ENCODE results near the gene PCDHGA10.
"Not testable (repeated sequence)": the region's sequence is repeated elsewhere in the genome, so short reads cannot be mapped to it uniquely, and the experiment has no call there.

Gene PCDHGA10

DNA sequence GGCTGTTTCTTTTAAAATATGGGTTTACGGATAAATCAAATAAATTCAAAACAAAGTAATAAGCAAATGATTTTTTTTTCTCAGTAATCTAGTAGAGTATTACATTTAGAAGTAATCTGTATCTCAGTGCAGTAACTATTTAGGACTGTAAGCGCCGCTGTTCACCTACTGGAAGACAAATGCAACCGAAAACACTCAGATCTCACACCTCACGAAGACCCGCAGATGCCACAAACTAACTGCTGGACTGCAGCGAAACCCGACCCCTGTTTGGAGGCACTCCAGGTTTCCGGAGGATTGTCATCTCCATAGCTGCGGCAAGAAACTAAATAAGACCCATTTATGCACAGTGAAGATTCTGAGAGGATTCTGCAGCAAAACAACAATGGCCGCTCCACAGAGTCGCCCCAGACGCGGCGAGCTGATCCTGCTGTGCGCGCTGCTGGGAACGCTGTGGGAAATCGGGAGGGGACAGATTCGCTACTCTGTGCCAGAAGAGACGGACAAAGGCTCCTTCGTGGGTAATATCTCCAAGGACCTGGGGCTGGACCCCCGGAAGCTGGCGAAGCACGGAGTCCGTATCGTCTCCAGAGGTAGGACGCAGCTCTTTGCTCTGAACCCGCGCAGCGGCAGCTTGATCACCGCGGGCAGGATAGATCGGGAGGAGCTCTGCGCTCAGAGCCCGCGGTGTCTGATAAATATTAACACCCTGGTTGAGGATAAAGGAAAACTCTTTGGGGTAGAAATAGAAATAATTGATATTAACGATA lies 20.2 kb upstream of the PCDHGA10 start, which contains the start of gene PCDHGA8:
Gene PCDHGA8 (plus strand): TSS at position 205 of the 770 bp plus-strand sequence. CDS start 181 bp downstream, at position 386.
- no peak within 1 kb of the TSS for H3K4me3 ChIP-seq (ENCODE audit: low read depth, low read length)

DNA sequence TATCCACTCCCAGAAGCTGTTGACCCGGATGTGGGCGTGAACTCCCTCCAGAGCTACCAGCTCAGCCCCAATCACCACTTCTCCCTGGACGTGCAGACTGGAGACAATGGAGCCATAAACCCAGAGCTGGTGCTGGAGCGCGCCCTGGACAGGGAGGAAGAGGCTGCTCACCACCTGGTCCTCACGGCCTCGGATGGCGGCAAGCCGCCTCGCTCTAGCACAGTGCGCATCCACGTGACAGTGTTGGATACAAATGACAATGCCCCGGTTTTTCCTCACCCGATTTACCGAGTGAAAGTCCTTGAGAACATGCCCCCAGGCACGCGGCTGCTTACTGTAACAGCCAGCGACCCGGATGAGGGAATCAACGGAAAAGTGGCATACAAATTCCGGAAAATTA lies 19.5 kb upstream of the PCDHGA10 start:
- no peak overlapping the region for H3K4me3 ChIP-seq (ENCODE audit: low read depth, low read length)

DNA sequence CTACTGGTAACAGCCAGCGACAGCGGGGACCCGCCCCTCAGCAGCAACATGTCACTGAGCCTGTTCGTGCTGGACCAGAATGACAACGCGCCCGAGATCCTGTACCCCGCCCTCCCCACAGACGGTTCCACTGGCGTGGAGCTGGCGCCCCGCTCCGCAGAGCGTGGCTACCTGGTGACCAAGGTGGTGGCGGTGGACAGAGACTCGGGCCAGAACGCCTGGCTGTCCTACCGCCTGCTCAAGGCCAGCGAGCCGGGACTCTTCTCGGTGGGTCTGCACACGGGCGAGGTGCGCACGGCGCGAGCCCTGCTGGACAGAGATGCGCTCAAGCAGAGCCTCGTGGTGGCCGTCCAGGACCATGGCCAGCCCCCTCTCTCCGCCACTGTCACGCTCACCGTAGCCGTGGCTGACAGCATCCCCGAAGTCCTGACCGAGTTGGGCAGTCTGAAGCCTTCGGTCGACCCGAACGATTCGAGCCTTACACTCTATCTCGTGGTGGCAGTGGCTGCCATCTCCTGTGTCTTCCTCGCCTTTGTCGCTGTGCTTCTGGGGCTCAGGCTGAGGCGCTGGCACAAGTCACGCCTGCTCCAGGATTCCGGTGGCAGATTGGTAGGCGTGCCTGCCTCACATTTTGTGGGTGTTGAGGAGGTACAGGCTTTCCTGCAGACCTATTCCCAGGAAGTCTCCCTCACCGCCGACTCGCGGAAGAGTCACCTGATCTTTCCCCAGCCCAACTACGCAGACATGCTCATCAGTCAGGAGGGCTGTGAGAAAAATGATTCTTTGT lies 18.2 kb upstream of the PCDHGA10 start:
- not testable (repeated sequence) for H3K4me3 ChIP-seq (ENCODE audit: low read depth, low read length)

DNA sequence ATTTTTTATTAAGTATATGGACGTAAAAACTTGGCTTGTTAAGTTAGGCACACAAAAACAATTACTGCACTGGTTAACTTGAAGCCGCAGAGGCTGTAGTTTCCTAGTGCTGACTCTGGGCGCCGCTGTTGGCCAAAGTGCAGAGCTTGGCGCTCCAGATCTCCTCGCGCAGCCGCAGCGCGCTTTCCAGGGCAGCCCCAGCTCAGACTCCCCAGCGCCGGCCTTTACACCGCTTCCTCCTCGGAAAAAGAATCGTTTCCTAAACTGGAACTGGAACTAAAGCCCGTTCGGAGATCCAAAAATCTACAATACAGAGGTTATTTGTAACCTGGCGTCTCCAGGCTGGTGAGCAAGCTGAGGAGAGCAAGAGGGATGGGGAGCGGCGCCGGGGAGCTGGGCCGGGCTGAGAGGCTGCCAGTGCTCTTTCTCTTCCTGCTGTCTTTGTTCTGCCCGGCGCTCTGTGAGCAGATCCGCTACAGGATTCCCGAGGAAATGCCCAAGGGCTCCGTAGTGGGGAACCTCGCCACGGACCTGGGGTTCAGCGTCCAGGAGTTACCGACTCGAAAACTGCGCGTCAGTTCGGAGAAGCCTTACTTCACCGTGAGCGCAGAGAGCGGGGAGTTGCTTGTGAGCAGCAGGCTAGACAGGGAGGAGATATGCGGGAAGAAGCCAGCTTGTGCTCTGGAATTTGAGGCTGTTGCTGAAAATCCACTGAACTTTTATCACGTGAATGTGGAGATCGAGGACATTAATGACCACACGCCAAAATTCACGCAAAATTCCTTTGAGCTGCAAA lies 14.8 kb upstream of the PCDHGA10 start, which contains the start of gene PCDHGB5:
Gene PCDHGB5 (plus strand): TSS at position 192 of the 796 bp plus-strand sequence. CDS start 181 bp downstream, at position 373.
- H3K4me3 ChIP-seq (ENCODE audit: low read depth, low read length), result not testable (repeated sequence)

DNA sequence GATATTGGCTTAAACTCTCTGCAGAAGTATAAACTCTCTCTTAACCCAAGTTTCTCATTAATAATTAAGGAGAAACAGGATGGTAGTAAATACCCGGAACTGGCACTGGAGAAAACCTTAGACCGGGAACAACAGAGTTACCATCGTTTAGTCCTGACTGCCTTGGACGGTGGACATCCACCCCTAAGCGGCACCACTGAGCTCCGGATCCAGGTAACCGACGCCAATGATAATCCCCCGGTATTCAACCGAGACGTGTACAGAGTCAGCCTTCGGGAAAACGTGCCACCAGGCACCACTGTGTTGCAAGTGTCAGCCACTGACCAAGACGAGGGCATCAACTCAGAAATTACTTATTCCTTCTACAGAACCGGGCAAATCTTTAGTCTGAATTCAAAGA lies 14.2 kb upstream of the PCDHGA10 start:
- no peak overlapping the region for H3K4me3 ChIP-seq (ENCODE audit: low read depth, low read length)

GRCh38 chr5:141399555-141400258 lies 13.1 kb upstream of the PCDHGA10 start:
- no peak overlapping the region for H3K4me3 ChIP-seq (ENCODE audit: low read depth, low read length)

DNA sequence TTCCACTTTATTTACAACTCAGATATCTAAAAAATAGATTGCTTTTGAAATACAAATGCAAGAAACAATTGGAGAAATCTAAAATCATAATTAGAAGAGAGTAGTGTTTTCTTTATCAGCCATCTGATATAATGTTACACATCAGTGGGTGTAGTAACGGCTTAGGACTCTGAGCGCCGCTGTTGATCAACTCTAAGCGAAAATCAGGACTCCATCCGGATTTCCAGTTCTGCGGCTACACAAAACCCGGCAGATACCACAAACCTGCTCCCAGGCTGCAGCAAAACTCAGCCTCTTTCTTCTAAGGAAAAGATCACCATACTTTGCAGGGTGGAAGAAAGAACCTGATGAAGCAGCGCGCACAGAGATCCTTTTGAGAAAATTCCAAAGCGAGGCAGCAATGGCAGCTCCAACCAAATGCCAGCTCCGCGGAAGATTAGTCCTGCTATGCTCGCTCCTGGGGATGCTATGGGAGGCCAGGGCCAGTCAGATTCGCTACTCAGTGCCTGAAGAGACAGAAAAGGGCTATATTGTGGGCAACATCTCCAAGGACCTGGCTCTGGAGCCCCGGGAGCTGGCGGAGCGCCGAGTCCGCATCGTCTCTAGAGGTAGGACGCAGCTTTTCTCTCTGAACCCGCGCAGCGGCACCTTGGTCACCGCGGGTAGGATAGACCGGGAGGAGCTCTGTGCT lies 10.1 kb upstream of the PCDHGA10 start, which contains the start of gene PCDHGA9:
Gene PCDHGA9 (plus strand): TSS at position 226 of the 691 bp plus-strand sequence. CDS start 175 bp downstream, at position 401.
- H3K4me3 ChIP-seq (ENCODE audit: low read depth, low read length), result no peak within 1 kb of the TSS

DNA sequence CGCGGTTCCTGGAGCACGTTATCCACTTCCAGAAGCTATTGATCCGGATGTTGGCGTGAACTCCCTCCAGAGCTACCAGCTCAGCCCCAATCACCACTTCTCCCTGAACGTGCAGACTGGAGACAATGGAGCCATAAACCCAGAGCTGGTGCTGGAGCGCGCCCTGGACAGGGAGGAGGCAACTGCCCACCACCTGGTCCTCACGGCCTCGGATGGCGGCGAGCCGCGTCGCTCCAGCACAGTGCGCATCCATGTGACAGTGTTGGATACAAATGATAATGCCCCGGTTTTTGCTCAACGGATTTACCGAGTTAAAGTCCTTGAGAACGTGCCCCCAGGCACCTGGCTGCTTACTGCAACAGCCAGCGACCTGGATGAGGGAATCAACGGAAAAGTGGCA lies 9.4 kb upstream of the PCDHGA10 start:
- H3K4me3 ChIP-seq (ENCODE audit: low read depth, low read length), result no peak overlapping the region

- peak within 1 kb of the TSS; percentile 53 for H3K4me3 ChIP-seq (ENCODE audit: low read depth, low read length)
Measured at GRCh38 chr5:141407790-141408505, 4.8 kb upstream of the PCDHGA10 start, which contains the start of gene PCDHGB6. PCDHGB6 (plus strand) TSS chr5:141408021; CDS start chr5:141408203, 182 bp downstream.

DNA sequence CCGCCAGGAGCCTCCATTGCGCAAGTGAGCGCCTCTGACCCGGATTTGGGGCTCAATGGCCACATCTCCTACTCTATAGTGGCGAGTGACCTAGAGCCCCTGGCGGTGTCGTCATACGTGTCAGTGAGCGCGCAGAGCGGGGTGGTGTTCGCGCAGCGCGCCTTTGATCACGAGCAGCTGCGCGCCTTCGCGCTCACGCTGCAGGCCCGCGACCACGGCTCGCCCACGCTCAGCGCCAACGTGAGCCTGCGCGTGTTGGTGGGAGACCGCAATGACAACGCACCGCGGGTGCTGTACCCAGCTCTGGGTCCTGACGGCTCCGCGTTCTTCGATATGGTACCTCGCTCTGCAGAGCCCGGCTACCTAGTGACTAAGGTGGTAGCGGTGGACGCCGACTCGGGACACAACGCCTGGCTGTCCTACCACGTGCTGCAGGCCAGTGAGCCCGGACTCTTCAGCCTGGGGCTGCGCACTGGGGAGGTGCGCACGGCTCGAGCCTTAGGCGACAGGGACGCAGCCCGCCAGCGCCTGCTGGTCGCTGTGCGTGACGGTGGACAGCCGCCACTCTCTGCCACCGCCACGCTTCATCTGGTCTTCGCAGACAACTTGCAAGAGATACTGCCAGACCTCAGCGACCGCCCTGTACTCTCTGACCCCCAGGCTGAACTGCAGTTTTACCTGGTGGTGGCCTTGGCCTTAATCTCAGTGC lies 3.0 kb upstream of the PCDHGA10 start:
- no peak overlapping the region for H3K4me3 ChIP-seq (ENCODE audit: low read depth, low read length)

DNA sequence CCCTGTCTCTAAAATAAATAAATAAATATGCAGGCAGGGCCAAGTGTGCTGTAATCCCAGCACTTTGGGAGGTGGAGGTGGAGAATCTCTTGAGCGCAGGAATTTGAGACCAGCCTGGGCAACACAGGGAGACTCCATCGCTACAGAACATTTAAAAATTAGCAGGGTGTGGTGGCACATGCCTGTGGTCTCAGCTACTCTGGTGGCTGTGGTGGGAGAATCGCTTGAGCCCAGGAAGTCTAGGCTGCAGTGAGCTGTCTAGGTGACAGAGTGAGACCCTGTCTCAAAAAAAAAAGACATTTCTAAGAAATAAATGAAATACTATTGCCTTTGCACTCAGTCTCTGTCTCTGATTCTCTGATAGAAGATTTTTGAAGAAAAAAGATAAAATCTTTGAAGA lies 1.2 kb upstream of the PCDHGA10 start:
- no peak overlapping the region for H3K4me3 ChIP-seq (ENCODE audit: low read depth, low read length)

DNA sequence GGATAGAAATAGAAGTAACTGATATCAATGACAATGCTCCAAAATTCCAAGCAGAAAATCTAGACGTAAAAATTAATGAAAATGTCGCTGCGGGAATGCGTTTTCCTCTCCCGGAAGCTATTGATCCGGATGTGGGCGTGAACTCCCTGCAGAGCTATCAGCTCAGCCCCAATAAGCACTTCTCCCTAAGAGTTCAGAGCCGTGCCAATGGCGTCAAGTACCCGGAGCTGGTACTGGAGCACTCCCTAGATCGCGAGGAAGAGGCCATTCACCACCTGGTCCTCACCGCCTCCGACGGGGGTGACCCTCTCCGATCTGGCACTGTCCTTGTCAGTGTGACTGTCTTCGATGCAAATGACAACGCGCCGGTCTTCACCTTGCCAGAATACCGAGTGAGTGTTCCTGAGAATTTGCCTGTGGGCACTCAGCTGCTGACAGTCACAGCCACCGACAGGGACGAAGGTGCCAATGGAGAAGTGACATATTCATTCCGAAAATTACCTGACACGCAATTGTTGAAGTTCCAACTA lies 818 bp downstream of the PCDHGA10 start:
- H3K4me3 ChIP-seq (ENCODE audit: low read depth, low read length), result peak overlapping the region; percentile 40

DNA sequence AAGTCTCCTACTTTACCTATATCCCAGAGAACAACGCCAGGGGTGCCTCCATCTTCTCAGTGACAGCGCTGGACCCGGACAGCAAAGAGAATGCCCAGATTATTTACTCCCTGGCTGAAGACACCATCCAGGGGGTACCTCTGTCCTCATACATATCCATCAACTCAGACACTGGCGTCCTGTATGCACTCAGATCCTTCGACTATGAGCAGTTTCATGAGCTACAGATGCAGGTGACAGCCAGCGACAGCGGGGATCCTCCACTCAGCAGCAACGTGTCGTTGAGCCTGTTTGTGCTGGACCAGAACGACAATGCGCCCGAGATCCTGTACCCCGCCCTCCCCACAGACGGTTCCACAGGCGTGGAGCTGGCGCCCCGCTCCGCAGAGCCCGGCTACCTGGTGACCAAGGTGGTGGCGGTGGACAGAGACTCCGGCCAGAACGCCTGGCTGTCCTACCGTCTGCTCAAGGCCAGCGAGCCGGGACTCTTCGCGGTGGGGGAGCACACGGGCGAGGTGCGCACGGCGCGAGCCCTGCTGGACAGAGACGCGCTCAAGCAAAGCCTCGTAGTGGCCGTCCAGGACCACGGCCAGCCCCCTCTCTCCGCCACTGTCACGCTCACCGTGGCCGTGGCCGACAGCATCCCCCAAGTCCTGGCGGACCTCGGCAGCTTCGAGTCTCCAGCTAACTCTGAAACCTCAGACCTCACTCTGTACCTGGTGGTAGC lies 1.9 kb downstream of the PCDHGA10 start:
- not testable (repeated sequence) for H3K4me3 ChIP-seq (ENCODE audit: low read depth, low read length)

DNA sequence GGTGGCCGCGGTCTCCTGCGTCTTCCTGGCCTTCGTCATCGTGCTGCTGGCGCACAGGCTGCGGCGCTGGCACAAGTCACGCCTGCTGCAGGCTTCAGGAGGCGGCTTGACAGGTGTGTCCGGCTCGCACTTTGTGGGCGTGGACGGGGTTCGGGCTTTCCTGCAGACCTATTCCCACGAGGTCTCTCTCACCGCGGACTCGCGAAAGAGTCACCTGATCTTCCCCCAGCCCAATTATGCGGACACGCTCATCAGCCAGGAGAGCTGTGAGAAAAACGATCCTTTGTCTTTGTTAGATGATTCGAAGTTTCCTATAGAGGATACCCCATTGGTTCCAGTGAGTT lies 2.5 kb downstream of the PCDHGA10 start:
- H3K4me3 ChIP-seq (ENCODE audit: low read depth, low read length), result not testable (repeated sequence)

- H3K4me3 ChIP-seq (ENCODE audit: low read depth, low read length), result peak within 1 kb of the TSS; percentile 54
Measured at GRCh38 chr5:141417494-141418172, 4.8 kb downstream of the PCDHGA10 start, which contains the start of gene PCDHGB7. PCDHGB7 (plus strand) TSS chr5:141417677; CDS start chr5:141417860, 183 bp downstream.

DNA sequence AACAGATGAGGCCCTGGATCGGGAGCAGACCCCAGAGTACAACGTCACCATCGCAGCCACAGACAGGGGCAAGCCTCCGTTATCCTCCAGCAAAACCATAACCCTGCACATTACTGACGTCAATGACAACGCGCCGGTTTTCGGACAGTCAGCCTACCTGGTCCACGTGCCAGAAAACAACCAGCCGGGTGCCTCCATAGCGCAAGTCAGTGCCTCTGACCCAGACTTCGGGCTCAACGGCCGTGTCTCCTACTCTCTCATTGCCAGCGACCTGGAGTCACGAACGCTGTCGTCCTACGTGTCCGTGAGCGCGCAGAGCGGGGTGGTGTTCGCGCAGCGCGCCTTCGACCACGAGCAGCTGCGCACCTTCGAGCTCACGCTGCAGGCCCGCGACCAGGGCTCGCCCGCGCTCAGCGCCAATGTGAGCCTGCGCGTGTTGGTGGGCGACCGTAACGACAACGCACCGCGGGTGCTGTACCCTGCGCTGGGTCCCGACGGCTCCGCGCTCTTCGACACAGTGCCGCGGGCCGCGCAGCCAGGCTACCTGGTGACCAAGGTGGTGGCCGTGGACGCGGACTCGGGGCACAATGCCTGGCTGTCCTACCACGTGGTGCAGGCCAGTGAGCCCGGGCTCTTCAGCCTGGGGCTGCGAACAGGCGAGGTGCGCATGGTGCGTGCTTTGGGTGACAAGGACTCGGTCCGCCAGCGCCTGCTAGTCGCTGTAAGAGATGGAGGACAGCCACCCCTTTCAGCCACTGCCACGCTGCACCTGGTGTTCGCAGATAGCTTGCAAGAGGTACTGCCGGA lies 6.5 kb downstream of the PCDHGA10 start:
- no peak overlapping the region for H3K4me3 ChIP-seq (ENCODE audit: low read depth, low read length)

Data from iPS-11a (cell line).